Right lobe of liver (tissue), 6 donors: ENCODE measurements around the gene TXNDC2. TPM values are rescaled to one million over a fixed set of nuclear protein-coding genes. Genes with fewer than 3 reads are reported as not detected.

Experiments
- ATAC-seq, 4 donors: fragments of 200-7000 bp; cut with Tn5 transposase; one replicate each; pipeline ENCODE4 v1.9.1; 2020; ENCODE audit warnings: mild to moderate bottlenecking in 4 of 4, moderate library complexity in 4 of 4
- DNase-seq, 3 donors: peaks; one replicate each; pipeline ENCODE4 v3.0.0-alpha.2; 2020
- H3K27ac ChIP-seq, 3 donors: fragments of 200-600 bp; one replicate each; pipeline ENCODE4 v1.8.0; 2022
- H3K27me3 ChIP-seq, 2 donors: fragments of 200-600 bp; one replicate each; pipeline ENCODE4 v1.8.0; 2022
- H3K36me3 ChIP-seq, 4 donors: fragments of 200-600 bp; sonication (generic) in 1 of 4; one replicate each; pipeline versions ENCODE4 v1.5.1 to v1.8.0; 2017 to 2022; ENCODE audit warnings: control low read depth in 1 of 4
- H3K4me1 ChIP-seq, 4 donors: fragments of 200-600 bp; sonication (generic) in 1 of 4; one replicate each; pipeline versions ENCODE4 v1.5.1 to v1.8.0; 2017 to 2022; ENCODE audit warnings: control low read depth in 1 of 4
- H3K4me3 ChIP-seq, 3 donors: fragments of 200-600 bp; one replicate each; pipeline ENCODE4 v1.8.0; 2022
- H3K9me3 ChIP-seq, 4 donors: fragments of 200-600 bp; sonication (generic) in 1 of 4; one replicate each; pipeline versions ENCODE4 v1.5.1 to v1.8.0; 2017 to 2022; ENCODE audit warnings: control low read depth in 1 of 4
- POLR2A ChIP-seq: fragments of 450-650 bp; IDR thresholded peaks from one replicate; pipeline ENCODE4 v1.6.1; 2017; ENCODE audit warnings: antibody characterized with exemption, mild to moderate bottlenecking
- WGBS: methylation state at CpG from one replicate; pipeline ENCODE4 v1.1.6; 2018; ENCODE audit warnings: low coverage, low lambda C conversion rate; ENCODE audit not compliant: insufficient coverage; ENCODE audit errors: missing lambda C conversion rate; 5-methylcytosine and 5-hydroxymethylcytosine counted together
- intact Hi-C, 2 donors: fragments of 100-400 bp; cut with DNase I; formaldehyde crosslinking; loops; one replicate each; pipeline versions ENCODE4 v1.11.2 to v1.14.1; 2022
- total RNA-seq, 6 experiments: library from RNA; depleted of rRNA in 2 of 6; stranded (reverse); fragments of >200 nt in 2 of 6; fragmentation: NEBNext Ultra II Directional in 3 of 6; extraction: Animal tissue kit (Norgen Biotek cat#: 25700) in 3 of 6; gene quantifications; one replicate each; pipeline versions ENCODE4 v1.1.0 to v1.2.4, GENCODE V29; 2016 to 2023
- TF ChIP-seq, protein P1 (sequence below), 4 donors: fragments of 200-600 bp in 3 of 4; fragments of 450-650 bp in 1 of 4; IDR thresholded peaks; one replicate each; pipeline versions ENCODE4 v1.5.1 to v1.8.0; 2016 to 2022; ENCODE audit warnings: antibody characterized with exemption in 4 of 4, mild to moderate bottlenecking in 2 of 4
- donor health status: DM: no; HTN: yes; CAD: no.
- donor health status: DM: no; HTN: no; CAD: no.
- donor health status: DM: no; HTN: no; CAD: no.
- donor health status: DM: no; HTN: yes; CAD: no.
- donor health status: DM: no; HTN: yes; CAD: no.

Gene TXNDC2
- total RNA-seq, 6 experiments from 2014 or later, result not detected

DNA sequence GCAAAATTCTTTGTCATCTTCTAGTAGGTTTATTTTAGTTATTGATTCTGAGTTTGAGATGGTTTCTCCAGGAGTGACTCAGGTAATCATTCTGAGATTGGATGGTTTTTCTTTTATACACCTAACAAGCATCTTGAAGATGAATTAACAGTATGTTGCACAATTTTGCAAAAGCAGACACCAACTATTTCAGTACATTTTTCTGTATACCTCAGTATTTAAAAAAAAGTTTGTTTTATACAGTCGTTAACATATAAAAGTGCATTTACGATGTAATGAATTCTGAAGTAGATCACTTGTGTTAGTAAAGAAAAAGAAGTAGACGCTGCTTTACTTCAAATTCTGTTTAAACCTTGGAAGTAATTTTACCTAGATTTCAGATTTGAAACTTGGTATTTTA is 31.0 kb downstream of the TXNDC2 start:
- intact Hi-C loops, result no loop called here

DNA sequence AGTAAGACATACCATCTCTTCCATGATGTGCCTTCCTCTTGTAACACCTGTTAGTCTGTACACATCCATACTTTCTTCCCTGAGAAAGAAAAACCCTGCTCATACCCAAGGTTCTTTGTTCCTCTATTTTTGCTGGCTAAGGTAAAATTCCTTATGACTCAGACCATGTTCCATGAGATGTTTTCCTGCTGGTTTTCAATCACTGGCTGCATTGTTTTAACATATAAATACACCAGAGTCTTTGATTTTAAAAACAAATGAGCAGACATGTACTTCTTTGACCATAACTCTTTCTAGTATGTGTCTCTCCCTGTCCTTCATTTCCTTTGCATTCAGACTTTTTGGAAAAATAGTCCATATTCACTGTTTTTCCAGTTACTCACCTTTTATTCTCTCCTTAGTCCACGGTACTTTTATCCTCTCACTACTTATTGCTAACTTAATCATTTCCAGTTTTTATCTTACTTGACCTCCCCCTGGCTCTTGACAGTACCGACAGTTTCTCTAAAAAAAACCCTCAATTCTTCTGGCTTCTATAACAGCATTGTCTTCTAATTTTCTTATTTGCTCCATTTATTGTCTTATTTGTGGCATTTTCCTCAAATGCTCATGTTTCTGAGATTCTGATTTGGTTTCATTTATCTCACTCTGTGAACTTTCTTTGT is 32.4 kb downstream of the TXNDC2 start:
- no peak overlapping the region for H3K4me3 ChIP-seq
- peaks cover 0 to 53% (median 23%) of the 10 kb centered on the region in 4 donors for H3K4me1 ChIP-seq
- intact Hi-C loops, result no loop called here
- H3K27me3 ChIP-seq, result no peaks in the 10 kb centered on the region
- no peaks in the 10 kb centered on the region for H3K36me3 ChIP-seq
- no peak for TF ChIP-seq POLR2A
- TF ChIP-seq, protein P1, sequence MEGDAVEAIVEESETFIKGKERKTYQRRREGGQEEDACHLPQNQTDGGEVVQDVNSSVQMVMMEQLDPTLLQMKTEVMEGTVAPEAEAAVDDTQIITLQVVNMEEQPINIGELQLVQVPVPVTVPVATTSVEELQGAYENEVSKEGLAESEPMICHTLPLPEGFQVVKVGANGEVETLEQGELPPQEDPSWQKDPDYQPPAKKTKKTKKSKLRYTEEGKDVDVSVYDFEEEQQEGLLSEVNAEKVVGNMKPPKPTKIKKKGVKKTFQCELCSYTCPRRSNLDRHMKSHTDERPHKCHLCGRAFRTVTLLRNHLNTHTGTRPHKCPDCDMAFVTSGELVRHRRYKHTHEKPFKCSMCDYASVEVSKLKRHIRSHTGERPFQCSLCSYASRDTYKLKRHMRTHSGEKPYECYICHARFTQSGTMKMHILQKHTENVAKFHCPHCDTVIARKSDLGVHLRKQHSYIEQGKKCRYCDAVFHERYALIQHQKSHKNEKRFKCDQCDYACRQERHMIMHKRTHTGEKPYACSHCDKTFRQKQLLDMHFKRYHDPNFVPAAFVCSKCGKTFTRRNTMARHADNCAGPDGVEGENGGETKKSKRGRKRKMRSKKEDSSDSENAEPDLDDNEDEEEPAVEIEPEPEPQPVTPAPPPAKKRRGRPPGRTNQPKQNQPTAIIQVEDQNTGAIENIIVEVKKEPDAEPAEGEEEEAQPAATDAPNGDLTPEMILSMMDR (IDR thresholded peaks at IDR 0.05), result no peak
- DNase-seq (no peak), ATAC-seq (no peak)
- H3K27ac ChIP-seq, result no peak overlapping the region
- 20% methylated on average over 2 of the region's 2 CpGs for WGBS
- H3K9me3 ChIP-seq, result no peaks in the 10 kb centered on the region

More for the DNA sequence above, 31.0 kb downstream of the TXNDC2 start:
- ATAC-seq (no peak), DNase-seq (no peak)
- 74% methylated on average over 3 of the region's 3 CpGs for WGBS
- H3K36me3 ChIP-seq, result no peaks in the 10 kb centered on the region
- H3K27me3 ChIP-seq, result no peaks in the 10 kb centered on the region
- no peak overlapping the region for H3K27ac ChIP-seq
- H3K4me1 ChIP-seq, result peaks cover 0 to 53% (median 23%) of the 10 kb centered on the region in 4 donors
- TF ChIP-seq, protein P1 (IDR thresholded peaks at IDR 0.05), result no peak
- TF ChIP-seq POLR2A, result no peak
- H3K4me3 ChIP-seq, result no peak overlapping the region
- no peaks in the 10 kb centered on the region for H3K9me3 ChIP-seq

DNA sequence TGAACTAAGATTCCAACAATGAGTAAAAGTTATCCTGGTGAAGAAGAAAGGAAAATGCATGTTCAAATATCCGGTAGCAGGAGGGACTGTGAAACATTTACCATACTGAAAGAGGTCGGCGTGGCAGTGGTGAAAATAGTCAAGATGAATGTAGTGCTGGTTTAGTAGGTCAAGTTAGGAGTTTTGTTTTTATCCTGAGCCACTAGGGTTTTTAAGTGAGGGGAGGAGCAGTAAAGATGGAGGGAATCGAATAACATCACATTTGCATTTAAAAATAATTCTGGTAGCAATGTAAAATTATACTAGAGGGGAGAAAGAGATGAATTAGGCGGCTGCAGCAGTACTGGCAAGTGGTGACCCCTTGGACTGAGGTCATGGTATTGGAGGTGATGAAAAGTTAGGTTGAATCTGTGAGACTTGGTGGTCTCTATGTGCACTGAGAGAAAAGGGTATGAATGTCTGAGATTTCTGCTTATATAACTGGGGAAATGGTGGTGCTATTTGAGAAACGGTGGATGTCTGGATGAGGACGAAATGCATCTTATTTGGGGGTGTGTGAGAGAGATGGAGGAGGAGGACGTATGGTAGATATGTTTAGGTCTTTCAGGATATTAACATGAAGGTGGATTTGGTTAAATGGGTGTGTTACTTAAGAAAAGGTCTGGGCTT is 33.9 kb downstream of the TXNDC2 start:
- no peak overlapping the region for H3K4me3 ChIP-seq
- no peak for DNase-seq
- H3K4me1 ChIP-seq, result peaks cover 0 to 64% (median 23%) of the 10 kb centered on the region in 4 donors
- no peaks in the 10 kb centered on the region for H3K36me3 ChIP-seq
- no peak for ATAC-seq
- intact Hi-C loops, result no loop called here
- no peak overlapping the region for H3K27ac ChIP-seq
- TF ChIP-seq POLR2A, result no peak
- TF ChIP-seq, protein P1 (IDR thresholded peaks at IDR 0.05), result no peak
- 72% methylated on average over 8 of the region's 8 CpGs for WGBS
- no peaks in the 10 kb centered on the region for H3K9me3 ChIP-seq
- no peaks in the 10 kb centered on the region for H3K27me3 ChIP-seq

DNA sequence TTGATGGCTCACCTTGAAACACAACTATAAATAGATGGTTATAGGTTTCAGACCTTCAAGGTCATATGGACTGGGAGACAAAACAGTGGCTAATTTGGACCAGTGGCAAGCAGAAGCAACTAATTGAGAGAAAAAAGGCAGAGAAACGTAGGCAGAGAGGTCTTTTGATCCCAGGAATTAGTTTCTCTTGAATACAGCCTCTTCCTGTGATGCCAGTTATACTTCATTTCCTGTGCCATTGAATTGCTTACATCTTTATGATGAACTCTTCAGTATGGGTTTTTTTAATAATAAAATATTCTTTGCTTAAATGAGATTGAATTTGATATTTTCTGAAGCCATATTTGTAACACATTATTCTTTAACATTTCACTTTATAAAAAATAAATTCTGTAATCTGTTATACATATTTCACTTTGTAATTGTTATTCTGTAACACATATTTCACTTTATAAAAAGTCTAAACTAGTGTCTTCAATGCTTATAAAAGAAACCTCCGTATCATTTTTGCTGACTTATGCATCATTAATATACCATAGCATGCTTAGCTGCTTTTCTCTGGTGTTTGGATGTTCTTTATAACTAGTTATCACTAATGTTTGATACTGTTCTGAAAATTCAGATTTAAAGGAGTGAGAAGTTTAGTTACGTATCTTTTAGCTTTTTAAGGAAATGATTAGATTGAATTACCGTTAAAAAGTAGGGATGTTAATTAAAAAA is 37.0 kb downstream of the TXNDC2 start:
- Histone ChIP-seq H3K27ac (no peak overlapping the region), H3K27me3 (no peaks in the 10 kb centered on the region), H3K4me1 (peaks cover 0 to 64% (median 25%) of the 10 kb centered on the region in 4 donors), H3K9me3 (no peaks in the 10 kb centered on the region), H3K36me3 (no peaks in the 10 kb centered on the region), H3K4me3 (no peak overlapping the region)
- ATAC-seq (no peak), DNase-seq (no peak)
- intact Hi-C loops, result no loop called here
- 59% methylated on average over 4 of the region's 4 CpGs for WGBS
- TF ChIP-seq POLR2A, result no peak
